ENCODE data around the gene FGF18. TPM values are rescaled to one million over a fixed set of nuclear protein-coding genes. Genes with fewer than 3 reads are reported as not detected.

FGF18 gene
- total and polyA plus RNA-seq, 10 of the 15 experiments (the other 5 are each of a cell fraction or from before 2014, with no cell fraction given), result 0.03 to 0.10 (median 0.06) TPM; not detected in 5

DNA sequence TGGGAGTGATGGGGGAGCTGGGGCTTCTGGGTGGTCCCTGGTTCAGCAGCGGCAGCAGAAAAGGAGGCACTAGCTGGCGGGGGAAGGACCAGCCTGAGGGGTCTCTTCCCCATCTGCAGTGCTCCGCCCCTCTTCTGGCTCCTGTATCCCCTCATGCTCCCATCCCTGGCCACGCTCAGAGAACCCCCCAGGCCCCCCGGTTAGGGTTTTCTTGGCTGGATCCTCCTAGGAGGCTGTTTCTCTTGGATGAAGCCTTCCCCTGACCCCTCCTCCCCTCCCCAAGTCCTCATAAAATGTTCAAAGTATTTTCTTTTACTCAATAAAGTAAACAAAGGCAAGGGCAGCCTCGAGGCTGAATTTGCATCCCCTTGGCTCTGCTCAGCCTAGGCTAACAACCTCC lies 60.8 kb downstream of the FGF18 start:
- H3K27me3 ChIP-seq (replicated peaks in 1 of 2; ENCODE audit: control insufficient read depth in 2 of 2, insufficient read depth in 2 of 2, low read length in 1 of 2), result no peaks in the 10 kb centered on the region; a peak in 2 of 4 replicates
- SMC1A ChIA-PET (ENCODE audit: uncharacterized antibody, unreplicated experiment), result no interaction called here
- no peaks in the 10 kb centered on the region for H3K79me2 ChIP-seq (ENCODE audit: control insufficient read depth, insufficient read depth, low read length)
- H3K4me3 ChIP-seq, result no peak overlapping the region
- no peak for ATAC-seq
- WGBS (ENCODE audit: insufficient coverage, insufficient replicate concordance, low lambda C conversion rate, missing lambda C conversion rate), result 30% methylated on average over 6 of the region's 6 CpGs
- H3K4me1 ChIP-seq (ENCODE audit: control insufficient read depth, insufficient read depth, low read length), result peaks cover 3% of the 10 kb centered on the region
- CTCF ChIA-PET, result no interaction called here
- intact Hi-C loops (cut with micrococcal nuclease; ENCODE audit: unreplicated experiment), result no loop called here
- H3K9ac ChIP-seq (ENCODE audit: control insufficient read depth, insufficient read depth, low read length), result no peak overlapping the region
- POLR2A ChIA-PET, result no interaction called here
- no peaks in the 10 kb centered on the region for H3K36me3 ChIP-seq (ENCODE audit: control insufficient read depth in 2 of 2, insufficient read depth in 2 of 2, low read length in 1 of 2)
- no peak overlapping the region for H3K4me2 ChIP-seq (ENCODE audit: control insufficient read depth, insufficient read depth)
- H3K27ac ChIP-seq (ENCODE audit: control insufficient read depth, insufficient read depth), result no peak overlapping the region
- DNase-seq (ENCODE audit: low read depth, low spot score), result no peak
- no peak overlapping the region for H2AFZ ChIP-seq (ENCODE audit: control insufficient read depth, low read depth, low read length)
- RAD21 ChIA-PET (ENCODE audit: unreplicated experiment), result no interaction called here
- in situ Hi-C loops (cut with MboI), result no loop called here
- no peak for FAIRE-seq
- no peaks in the 10 kb centered on the region for H3K9me3 ChIP-seq (replicated peaks; ENCODE audit: control insufficient read depth, insufficient read depth, low read length)
- TF ChIP-seq YBX1 (IDR thresholded peaks at IDR 0.05), result no peak
- TF ChIP-seq YY1 (IDR thresholded peaks at IDR 0.05; ENCODE audit: low read depth, low read length), result no peak
- no peak for TF ChIP-seq BCL11A (IDR thresholded peaks at IDR 0.05; ENCODE audit: low read depth, low read length)
- no peak for TF ChIP-seq STAT1 (conservative IDR thresholded peaks at IDR 0.05)
- no peak for TF ChIP-seq ASH2L (IDR thresholded peaks at IDR 0.05; ENCODE audit: borderline replicate concordance, low read depth)
- TF ChIP-seq BACH1 (IDR thresholded peaks at IDR 0.05; ENCODE audit: borderline replicate concordance), result no peak
- no peak for TF ChIP-seq FOS (IDR thresholded peaks at IDR 0.05; ENCODE audit: borderline replicate concordance, extremely low read depth, insufficient read length)
- no peak for TF ChIP-seq KDM1A (IDR thresholded peaks at IDR 0.05; ENCODE audit: borderline replicate concordance)
- TF ChIP-seq SMARCA5 (IDR thresholded peaks at IDR 0.05), result no peak
- no peak for TF ChIP-seq ATF3 (IDR thresholded peaks at IDR 0.05; ENCODE audit: borderline replicate concordance, extremely low read depth, low read depth, low read length)
- no peak for TF ChIP-seq CHD2 (IDR thresholded peaks at IDR 0.05; ENCODE audit: borderline replicate concordance, low read depth, low read length)
- TF ChIP-seq RB1 (IDR thresholded peaks at IDR 0.05; ENCODE audit: borderline replicate concordance), result no peak
- no peak for TF ChIP-seq ZNF384 (IDR thresholded peaks at IDR 0.05; ENCODE audit: borderline replicate concordance, low read depth, low read length)
- no peak for TF ChIP-seq MEF2B (IDR thresholded peaks at IDR 0.05; ENCODE audit: partially characterized antibody, poor library complexity, severe bottlenecking)
- no peak for TF ChIP-seq KLF5 (IDR thresholded peaks at IDR 0.05; ENCODE audit: partially characterized antibody)
- no peak for TF ChIP-seq MLLT1 (IDR thresholded peaks at IDR 0.05)
- no peaks in the 10 kb centered on the region for H4K20me1 ChIP-seq (ENCODE audit: control insufficient read depth, insufficient read depth)
- BruUV-seq (replicated peaks), result no TSS peak
